AG09319 (cell line): ENCODE measurements around the gene DUSP18.

Source experiments
- DNase-seq: peaks from one replicate; pipeline ENCODE4 v3.0.0-alpha.2; 2010; ENCODE audit warnings: low read depth; ENCODE audit errors: extremely low read depth
- TF ChIP-seq, protein P1 (sequence below): IDR thresholded peaks from 2 replicates; pipeline ENCODE4 v1.5.1; 2011; ENCODE audit warnings: low read depth, mild to moderate bottlenecking, inconsistent platforms, low read length, moderate library complexity

The DUSP18 gene

DNA sequence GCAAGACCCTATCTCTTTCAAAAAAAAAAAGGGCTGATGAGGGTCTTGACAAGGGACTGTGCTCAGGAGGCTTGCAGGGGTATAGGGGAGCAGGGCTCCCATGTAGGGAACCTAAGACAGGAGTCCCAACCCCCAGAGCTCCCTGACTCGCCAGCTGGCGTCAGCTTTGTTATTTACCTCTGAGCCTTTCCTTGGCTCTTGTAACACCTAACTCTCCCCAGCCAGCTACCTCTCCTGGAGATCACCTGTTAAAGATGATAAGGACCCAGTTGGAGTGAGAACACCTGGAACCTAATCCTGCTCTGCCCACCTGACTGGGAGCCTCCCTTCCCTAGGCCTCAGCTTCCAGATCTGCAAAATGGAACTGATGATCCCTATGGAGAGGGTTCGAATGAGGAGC is 18.9 kb downstream of the DUSP18 start:
- DNase-seq = no peak
- TF ChIP-seq, protein P1, sequence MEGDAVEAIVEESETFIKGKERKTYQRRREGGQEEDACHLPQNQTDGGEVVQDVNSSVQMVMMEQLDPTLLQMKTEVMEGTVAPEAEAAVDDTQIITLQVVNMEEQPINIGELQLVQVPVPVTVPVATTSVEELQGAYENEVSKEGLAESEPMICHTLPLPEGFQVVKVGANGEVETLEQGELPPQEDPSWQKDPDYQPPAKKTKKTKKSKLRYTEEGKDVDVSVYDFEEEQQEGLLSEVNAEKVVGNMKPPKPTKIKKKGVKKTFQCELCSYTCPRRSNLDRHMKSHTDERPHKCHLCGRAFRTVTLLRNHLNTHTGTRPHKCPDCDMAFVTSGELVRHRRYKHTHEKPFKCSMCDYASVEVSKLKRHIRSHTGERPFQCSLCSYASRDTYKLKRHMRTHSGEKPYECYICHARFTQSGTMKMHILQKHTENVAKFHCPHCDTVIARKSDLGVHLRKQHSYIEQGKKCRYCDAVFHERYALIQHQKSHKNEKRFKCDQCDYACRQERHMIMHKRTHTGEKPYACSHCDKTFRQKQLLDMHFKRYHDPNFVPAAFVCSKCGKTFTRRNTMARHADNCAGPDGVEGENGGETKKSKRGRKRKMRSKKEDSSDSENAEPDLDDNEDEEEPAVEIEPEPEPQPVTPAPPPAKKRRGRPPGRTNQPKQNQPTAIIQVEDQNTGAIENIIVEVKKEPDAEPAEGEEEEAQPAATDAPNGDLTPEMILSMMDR = no peak

DNA sequence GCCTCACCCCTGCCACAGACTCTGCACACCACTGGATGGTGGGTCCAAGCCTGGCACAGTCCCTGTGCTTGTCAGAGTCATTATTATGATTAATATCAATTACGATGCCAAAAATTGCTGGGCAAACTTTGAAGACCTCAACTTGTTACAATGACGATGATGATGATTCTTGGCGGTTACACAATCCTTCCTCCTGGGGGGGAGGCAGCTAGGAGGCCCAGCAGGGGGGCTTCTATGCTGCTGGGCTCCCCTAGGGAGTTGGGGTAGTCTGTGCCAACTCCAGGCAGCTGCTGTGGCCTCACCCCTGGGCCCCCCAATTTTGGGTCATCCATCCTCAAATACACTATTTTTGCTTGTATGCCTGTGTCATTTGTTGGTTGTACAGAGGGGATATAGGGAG is 20.1 kb downstream of the DUSP18 start:
- no peak for DNase-seq
- TF ChIP-seq, protein P1 = no peak

DNA sequence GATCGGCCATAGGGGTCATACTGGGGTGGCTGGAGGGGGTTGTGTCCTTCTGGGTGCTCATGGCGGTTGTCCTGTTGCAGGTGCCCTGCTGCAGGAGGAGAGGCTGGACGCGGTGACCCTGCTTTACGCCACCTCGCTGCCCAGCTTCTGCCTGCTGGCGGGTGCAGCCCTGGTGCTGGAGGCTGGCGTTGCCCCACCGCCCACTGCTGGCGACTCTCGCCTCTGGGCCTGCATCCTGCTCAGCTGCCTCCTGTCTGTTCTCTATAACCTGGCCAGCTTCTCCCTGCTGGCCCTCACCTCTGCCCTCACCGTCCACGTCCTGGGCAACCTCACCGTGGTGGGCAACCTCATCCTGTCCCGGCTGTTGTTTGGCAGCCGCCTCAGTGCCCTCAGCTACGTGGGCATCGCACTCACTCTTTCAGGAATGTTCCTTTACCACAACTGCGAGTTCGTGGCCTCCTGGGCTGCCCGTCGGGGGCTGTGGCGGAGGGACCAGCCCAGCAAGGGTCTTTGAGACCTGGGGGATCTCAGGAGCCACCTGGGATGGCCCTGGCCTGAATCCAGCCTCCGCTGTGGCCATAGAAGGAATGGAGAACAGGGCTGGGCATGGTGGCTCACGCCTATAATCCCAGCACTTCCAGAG is 21.0 kb downstream of the DUSP18 start:
- DNase-seq = no peak
- TF ChIP-seq, protein P1 = no peak

DNA sequence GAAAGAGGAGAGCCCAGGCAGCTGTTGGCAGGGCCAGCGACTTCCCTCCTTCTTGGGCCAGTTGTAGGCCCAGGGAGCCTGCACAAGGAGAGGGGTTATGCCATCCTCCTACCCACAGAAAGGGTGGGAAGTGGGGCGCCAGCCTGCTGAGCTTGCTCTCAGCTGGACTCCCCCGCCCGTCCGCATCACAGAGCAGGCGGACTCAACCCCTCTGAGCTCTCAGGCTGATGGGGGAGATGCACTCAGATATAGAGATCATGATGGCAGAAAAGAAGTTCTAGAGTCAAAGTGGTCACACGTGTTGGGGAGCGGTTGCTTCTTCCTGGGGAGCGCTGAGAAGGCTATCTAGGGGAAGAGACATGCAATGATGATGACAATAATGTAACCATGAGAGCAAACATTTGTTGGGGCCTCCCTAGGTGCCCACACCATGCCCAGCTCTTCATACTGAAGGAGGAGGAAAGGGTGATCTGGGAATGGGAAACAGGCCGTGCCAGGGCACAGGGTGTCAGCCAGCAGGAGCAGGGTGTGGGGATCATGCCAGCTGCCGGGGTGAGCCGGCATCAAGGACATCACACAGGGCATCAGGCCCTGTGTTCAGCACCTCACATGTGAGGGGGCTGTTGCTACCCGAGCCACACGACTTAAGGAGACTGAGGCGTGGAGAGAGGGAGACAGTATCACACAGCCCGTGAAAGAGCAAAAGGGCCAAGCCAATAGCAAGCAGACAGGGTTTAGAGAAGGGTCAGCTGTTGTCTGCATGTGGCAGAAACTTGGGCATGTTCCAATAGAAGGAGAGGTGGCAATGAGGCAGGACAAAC is 24.4 kb downstream of the DUSP18 start:
- TF ChIP-seq, protein P1 = no peak
- DNase-seq = no peak

DNA sequence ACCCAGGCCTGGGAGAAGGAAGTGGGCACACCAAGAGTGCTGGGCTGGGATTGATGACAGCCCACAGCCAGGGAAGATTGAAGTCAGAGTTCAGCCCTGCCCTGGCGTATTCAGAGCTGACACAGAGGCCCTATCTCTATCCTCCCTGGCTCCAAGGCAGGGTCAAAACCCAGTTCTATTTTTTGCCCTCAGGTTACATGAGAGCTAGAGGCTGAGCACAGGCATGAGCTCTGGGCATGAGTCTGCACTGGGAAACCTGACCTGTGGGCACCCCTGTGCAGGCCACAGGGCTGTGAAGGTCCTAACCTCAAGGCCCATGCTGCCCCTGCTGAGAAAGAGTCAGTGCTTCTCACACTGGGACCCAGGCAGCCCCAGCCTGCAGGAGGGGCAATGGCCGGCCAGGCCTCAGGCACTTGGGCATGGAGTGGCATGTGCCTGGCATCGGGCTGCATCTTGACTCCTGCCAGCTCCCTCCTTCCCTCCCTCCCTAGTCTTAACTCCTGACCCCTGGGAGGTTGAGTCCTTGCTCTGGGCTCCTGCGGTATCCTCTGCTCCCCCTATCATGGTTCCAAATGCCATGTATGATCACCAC is 26.7 kb downstream of the DUSP18 start:
- TF ChIP-seq, protein P1 = no peak
- DNase-seq = no peak

DNA sequence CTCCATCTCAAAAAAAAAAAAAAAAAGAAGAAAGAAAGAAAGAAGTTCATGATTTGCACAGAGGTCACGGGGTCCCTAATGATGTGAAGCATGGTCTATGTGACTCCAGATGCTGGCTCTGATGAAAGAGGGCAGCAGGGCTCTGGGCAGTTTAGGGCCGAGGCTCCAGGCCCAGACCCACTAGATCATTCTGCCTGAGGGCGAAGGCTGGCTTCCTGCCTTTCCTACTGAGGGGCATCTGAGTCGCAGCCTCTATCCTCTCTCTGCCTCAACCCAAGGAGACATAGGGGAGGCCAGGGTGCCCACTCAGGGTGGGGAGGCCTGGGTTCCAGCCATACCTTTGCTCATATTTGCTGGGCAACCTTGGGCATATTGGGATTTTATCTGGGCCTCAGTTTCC is 27.3 kb downstream of the DUSP18 start:
- TF ChIP-seq, protein P1 = no peak
- no peak for DNase-seq

DNA sequence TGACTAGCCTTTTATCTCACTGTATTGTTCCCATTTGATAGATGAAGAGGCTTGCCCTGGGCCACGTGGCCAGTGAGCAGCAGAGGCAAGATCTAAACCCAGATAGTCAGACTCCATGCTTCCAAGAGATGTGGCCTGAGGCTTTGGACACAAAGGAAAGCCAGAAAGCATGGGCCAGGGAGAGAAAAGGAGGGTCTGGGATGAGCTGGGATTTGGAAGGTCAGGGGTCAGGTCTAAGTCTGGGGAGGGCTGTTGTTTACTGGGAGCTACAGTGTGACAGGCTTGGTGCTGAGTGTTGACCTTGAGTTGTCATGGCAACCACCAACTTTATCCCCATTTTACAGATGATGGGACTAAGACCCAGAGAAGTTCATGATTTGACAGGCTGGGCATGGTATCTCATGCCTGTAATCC is 30.0 kb downstream of the DUSP18 start:
- TF ChIP-seq, protein P1 = no peak
- no peak for DNase-seq
